A673 (cell line): ENCODE data around the gene FFAR1.

Source experiments
- CTCF ChIP-seq: fragments of 300-800, 200-600 bp; sonication (generic); conservative IDR thresholded peaks from 2 replicates; pipeline ENCODE4 v1.5.1; 2017; ENCODE audit warnings: low read depth, mild to moderate bottlenecking, antibody characterized with exemption, low read length, moderate library complexity, mixed read lengths
- EZH2 ChIP-seq: fragments of 200-600 bp; sonication (generic); IDR thresholded peaks from 2 replicates; pipeline ENCODE4 v1.6.1; 2017; ENCODE audit warnings: borderline replicate concordance, low read depth, mild to moderate bottlenecking, mixed read lengths, antibody characterized with exemption, low read length; ENCODE audit not compliant: poor library complexity, severe bottlenecking

DNA sequence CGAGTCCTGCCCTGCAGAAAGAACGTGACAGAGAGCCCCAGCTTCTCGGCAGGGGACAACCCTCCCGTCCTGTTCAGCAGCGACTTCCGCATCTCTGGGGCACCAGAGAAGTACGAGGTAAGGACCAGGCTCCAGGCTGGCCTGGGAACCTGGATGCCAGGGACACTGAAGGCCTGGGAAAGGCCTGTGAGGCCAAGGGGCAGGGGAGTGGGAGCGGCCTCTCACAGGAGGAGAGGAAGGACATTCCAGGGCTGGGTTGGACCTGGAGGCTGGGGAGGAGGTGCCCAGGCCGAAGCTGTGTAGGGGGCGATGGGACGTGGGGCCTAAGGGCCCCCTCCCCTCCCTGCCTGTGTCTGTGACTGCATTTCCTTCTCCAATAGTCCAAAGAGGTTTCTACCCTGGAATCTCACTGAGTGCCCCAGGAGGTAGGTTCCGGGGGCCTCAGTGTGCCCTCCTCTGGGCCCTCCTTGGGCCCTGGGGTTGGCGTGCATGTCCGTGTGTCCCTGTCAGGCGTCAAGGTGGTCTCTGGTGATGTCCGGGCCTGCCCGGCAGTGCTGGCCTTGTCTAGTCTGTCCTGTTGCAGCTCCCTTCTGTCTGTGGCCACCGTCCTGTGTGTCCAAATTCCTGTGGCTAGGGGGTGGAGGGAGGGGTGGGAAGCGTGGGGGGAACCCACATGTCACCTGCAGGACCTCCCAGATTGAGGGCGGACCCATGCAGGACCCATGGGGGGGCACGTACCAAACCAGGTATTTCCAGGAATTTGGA is 35.6 kb upstream of the FFAR1 start:
- TF ChIP-seq CTCF, result no peak
- TF ChIP-seq EZH2, result no peak
